Left lobe of liver (tissue), 2 donors: ENCODE results near the gene TRIM68. TPM values are rescaled to one million over a fixed set of nuclear protein-coding genes. Genes with fewer than 3 reads are reported as not detected.
A peak's percentile ranks its signal among the peaks of the same experiment; 100 is the strongest.

Experiments
- ATAC-seq: fragments of 200-7000 bp; cut with Tn5 transposase; one replicate; pipeline ENCODE4 v1.9.1; 2020; ENCODE audit warnings: mild to moderate bottlenecking, moderate library complexity
- DNase-seq: peaks from one replicate; pipeline ENCODE4 v3.0.0-alpha.2; 2020; ENCODE audit warnings: low spot score
- total RNA-seq: library from RNA; stranded (reverse); gene quantifications from one replicate; pipeline ENCODE4 v1.2.1, GENCODE V29; 2021
- donor health status: DM: no; HTN: no; CAD: no; lungs with moderate emphysema.
- donor health status: DM: no; HTN: yes; CAD: no.

TRIM68 gene
- total RNA-seq, 1 donor from 2014 or later, result 4.5 TPM

GRCh38 chr11:4607096-4607495, 935 bp downstream of the TRIM68 start:
- DNase-seq, result no peak
- no peak for ATAC-seq

GRCh38 chr11:4606231-4607015, 1.6 kb downstream of the TRIM68 start:
- DNase-seq (no peak), ATAC-seq (no peak)

- DNase-seq, result no peak
These were observed 3.0 kb downstream of the TRIM68 start for GRCh38 chr11:4605057-4605456.

DNA sequence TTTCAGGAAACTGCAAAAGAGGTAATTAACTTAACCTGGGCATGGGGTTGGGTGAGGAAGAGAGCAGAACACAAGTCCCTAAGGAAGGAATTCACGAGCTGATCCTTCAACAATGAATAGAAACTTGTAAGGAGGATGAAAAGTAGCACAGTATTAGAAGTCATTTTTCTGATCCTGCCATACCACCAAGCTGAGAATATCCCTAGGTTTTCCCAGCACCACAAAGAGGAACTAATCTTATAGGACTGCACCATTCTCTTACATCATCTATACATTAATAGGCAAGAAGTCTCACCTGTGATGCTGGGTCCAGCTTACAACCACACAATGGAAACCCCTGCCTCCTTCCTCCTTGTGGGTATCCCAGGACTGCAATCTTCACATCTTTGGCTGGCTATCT, 14.3 kb downstream of the TRIM68 start, which contains the start of gene OR52I1:
TSS of gene OR52I1 (plus strand) at position 301 of the 400 bp plus-strand sequence. CDS start at position 301, 0 bp downstream.
- DNase-seq (no peak), ATAC-seq (no peak)

More at GRCh38 chr11:4605057-4605456, 3.0 kb downstream of the TRIM68 start:
- ATAC-seq, result no peak

- DNase-seq, result no peak
- ATAC-seq, result no peak
These were observed 19.0 kb downstream of the TRIM68 start for GRCh38 chr11:4589017-4589416.

- DNase-seq (no peak), ATAC-seq (no peak)
These were observed 26.6 kb downstream of the TRIM68 start, which contains the start of gene OR52I2 for GRCh38 chr11:4581443-4581842. Gene OR52I2, plus strand, starts transcription at chr11:4581743.

DNA sequence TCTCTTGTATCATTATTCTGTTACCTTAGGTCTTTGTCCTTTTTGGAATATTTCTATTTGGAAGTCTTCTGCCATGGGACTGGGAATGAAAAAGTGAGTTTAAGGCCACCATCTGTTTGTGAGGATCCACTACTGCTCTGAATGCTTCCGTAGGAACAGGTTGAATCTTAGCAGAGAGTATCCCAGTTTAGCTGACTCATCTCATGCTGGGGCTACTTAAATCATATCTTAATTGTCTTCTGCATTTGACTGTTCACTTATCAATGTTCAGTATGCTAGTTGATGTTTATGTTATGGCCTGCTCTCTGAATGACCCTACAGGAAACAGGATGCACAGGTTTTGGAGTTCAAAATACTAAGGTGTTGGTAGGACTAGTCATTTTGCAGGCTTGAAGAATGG, 27.9 kb downstream of the TRIM68 start:
- no peak for DNase-seq
- ATAC-seq, result no peak

- ATAC-seq (no peak), DNase-seq (no peak)
These were observed 29.4 kb downstream of the TRIM68 start for GRCh38 chr11:4578624-4579023.

GRCh38 chr11:4577761-4578160, 30.3 kb downstream of the TRIM68 start:
- DNase-seq, result no peak
- ATAC-seq, result no peak

- no peak for ATAC-seq
- DNase-seq, result no peak
These were observed 31.2 kb downstream of the TRIM68 start for GRCh38 chr11:4576880-4577279.

DNA sequence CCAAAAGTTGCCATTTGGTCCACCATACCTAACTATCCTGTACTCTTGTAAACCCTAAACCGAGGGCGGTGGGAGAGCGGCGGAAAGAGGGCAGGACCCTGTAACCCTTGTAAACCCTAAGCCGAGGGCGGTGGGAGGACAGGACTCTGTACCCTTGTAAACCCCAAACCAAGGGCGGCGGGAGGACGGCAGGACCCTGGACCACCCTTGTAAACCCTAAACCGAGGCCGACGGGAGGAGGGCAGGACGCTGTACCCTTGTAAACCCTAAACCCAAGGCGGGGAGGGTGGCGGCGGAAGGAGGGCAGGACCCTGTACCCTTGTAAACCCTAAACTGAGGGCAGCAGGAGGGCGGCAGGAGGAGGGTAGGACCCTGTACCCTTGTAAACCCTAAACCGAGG, 39.0 kb downstream of the TRIM68 start:
- ATAC-seq (no peak), DNase-seq (no peak)

DNA sequence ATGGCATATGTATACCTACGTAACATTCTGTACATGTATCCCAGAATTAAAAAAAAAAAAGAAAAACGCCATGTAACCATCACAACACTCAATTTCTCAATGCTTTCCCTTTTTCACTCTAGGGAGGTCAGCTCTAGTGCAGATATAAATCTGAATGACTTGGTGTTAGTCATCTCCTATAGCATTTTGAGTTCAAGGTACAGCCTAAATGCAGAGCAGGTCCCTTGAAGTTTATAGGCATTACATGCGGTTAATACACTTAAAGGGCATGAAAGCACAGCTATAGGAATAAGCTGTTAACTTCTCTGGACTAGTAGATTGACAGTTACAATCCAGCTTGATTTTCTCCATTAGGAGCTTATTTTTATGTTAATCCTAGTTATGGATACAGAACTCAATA, 42.7 kb downstream of the TRIM68 start:
- DNase-seq (no peak), ATAC-seq (no peak)

- DNase-seq (no peak), ATAC-seq (no peak)
These were observed 47.6 kb downstream of the TRIM68 start for GRCh38 chr11:4560467-4560866.

DNA sequence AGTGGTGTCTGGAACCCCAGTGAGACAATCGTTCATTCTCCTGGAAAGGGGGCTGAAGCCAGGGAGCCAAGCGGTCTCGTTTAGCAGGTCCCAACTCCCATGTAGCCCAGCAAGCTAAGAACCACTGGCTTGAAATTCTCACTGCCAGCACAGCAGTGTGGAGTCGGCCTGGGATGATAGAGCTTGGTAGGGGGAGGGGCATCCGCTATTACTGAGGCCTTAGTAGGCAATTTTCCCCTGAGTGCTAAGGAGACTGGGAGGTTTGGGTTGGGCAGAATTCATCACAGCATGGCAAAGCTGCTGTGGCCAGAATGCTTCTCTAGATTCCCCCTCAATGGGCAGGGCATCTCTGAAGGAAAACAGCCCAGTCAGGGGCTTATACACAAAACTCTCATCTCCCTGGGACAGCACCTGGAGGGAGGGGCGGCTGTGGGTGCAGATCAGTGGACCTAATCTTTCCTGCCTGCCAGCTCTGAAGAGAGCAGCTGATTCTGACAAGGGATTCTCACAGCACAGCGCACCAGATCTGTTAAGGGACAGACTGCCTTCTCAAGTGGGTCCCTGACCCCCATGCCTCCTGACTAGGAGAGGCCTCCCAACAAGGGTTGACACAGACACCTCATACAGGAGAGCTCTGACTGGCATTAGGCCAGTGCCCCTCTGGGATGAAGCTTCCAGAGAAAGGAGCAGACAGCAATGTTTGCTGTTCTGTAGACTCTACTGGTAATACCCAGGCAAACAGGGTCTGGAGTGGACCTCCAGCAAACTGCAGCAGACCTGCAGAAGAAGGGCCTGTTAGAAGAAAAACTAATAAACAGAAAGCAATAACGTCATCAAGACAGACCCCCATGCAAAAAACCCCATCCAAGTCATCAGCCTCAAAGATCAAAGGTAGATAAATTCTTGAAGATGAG, 48.2 kb downstream of the TRIM68 start:
- ATAC-seq (no peak), DNase-seq (no peak)

DNA sequence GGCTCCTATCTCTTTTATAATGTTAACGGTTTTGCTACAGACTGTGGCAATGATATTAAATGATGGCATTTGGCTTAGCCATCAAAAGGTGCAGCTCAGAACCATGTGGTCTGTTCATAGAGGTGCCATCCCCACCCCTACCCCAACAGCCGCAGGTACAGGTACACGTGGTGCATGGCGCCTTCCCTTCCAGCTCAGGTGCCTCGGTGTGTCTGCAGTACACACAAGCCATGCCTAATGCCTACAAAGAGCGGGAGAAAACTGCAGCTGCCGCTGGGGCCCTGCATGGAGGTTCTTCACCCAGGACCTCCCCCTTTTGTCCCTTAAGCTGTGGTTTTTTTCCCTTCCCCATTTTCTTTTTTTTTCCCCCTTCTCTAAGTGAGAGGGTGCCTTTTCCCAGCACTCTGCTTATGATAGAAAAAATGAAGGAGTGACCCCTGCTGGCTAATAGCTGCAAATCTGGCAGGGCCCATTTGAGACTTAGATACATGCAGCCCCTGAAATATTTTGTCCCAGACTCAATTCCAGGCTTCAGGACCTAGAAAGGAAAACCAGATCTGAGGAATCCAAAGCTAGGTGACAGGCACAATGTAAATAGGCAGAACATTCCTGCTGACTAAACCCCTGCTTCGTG, 56.6 kb downstream of the TRIM68 start:
- ATAC-seq (peak; percentile 67), DNase-seq (no peak)

Other genes with a start within 250 kb of the TRIM68 start
- not detected for gene OR52B4, start 239.8 kb downstream of the TRIM68 start, total RNA-seq
- gene TRIM21, start 214.5 kb downstream of the TRIM68 start, total RNA-seq, result 7.3 TPM
- not detected for gene OR52K2, start 158.9 kb downstream of the TRIM68 start, total RNA-seq
- not detected for gene OR52K1, start 125.6 kb downstream of the TRIM68 start, total RNA-seq
- gene OR52M1, start 63.0 kb downstream of the TRIM68 start, total RNA-seq, result not detected
- not detected for gene OR52I2, start 26.5 kb downstream of the TRIM68 start, total RNA-seq
- gene OR52I1, start 14.2 kb downstream of the TRIM68 start, total RNA-seq, result not detected
- not detected for gene OR51D1, start 29.2 kb upstream of the TRIM68 start, total RNA-seq
- gene OR51E1, start 35.8 kb upstream of the TRIM68 start, total RNA-seq, result not detected
- not detected for gene OR51E2, start 89.6 kb upstream of the TRIM68 start, total RNA-seq
- not detected for gene MMP26, start 96.6 kb upstream of the TRIM68 start, total RNA-seq
- gene OR51F1, start 161.7 kb upstream of the TRIM68 start, total RNA-seq, result not detected
- not detected for gene OR52R1, start 196.1 kb upstream of the TRIM68 start, total RNA-seq
- not detected for gene OR51F2, start 213.1 kb upstream of the TRIM68 start, total RNA-seq
- not detected for gene OR51S1, start 241.0 kb upstream of the TRIM68 start, total RNA-seq